ENCODE data around the gene TRPV2. TPM values are rescaled to one million over a fixed set of nuclear protein-coding genes. Genes with fewer than 3 reads are reported as not detected.

TRPV2 gene
- total and polyA plus RNA-seq, 10 of the 15 experiments (the other 5 are each of a cell fraction or from before 2014, with no cell fraction given) = 8.9 to 94.4 (median 54.1) TPM

- no peak for TF ChIP-seq HSF1 (IDR thresholded peaks at IDR 0.05; ENCODE audit: low read depth, low read length)
- no peak for TF ChIP-seq ZBTB40 (IDR thresholded peaks at IDR 0.05; ENCODE audit: borderline replicate concordance)
- TF ChIP-seq RAD51 (IDR thresholded peaks at IDR 0.05) = no peak
- no peak for TF ChIP-seq SREBF2 (IDR thresholded peaks at IDR 0.05; ENCODE audit: low read length)
- TF ChIP-seq NFYB (IDR thresholded peaks at IDR 0.05; ENCODE audit: insufficient read depth, low read depth, low read length) = no peak
- no peak for TF ChIP-seq MYB (IDR thresholded peaks at IDR 0.05; ENCODE audit: borderline replicate concordance, low read depth, low read length)
Measured at GRCh38 chr17:16407911-16408588, 7.3 kb upstream of the TRPV2 start (continued).

Measured in GM12878 (cell line).